H1 (cell line): ENCODE results near the gene SMTN.

Experiments used
- BRCA1 ChIP-seq: IDR thresholded peaks from 2 replicates; pipeline ENCODE4 v1.6.1; 2012; ENCODE audit warnings: low read depth, low read length, improper control_type of control experiment
- HDAC2 ChIP-seq, 2 experiments: fragments of 300-600 bp in 1 of 2; sonication (generic) in 1 of 2; IDR thresholded peaks; 2 replicates each; pipeline ENCODE4 v1.6.1; 2011 to 2012; ENCODE audit warnings: low read depth in 2 of 2, low read length in 2 of 2, mild to moderate bottlenecking in 2 of 2, moderate library complexity in 2 of 2, borderline replicate concordance in 1 of 2, inconsistent platforms in 1 of 2
- JUN ChIP-seq: IDR thresholded peaks from 2 replicates; pipeline ENCODE4 v1.6.1; 2011; ENCODE audit warnings: low read depth, mild to moderate bottlenecking, improper control_type of control experiment, low read length
- NRF1 ChIP-seq: IDR thresholded peaks from 2 replicates; pipeline ENCODE4 v1.6.1; 2011; ENCODE audit warnings: mild to moderate bottlenecking, low read depth, low read length, improper control_type of control experiment
- POLR2A ChIP-seq, 2 experiments: IDR thresholded peaks; 1 replicate in 1 of 2; 2 replicates in 1 of 2; pipeline ENCODE4 v1.6.1; 2011; ENCODE audit warnings: low read depth in 2 of 2, low read length in 2 of 2, mild to moderate bottlenecking in 2 of 2; ENCODE audit errors: control extremely low read depth in 1 of 2
- RFX5 ChIP-seq: IDR thresholded peaks from 2 replicates; pipeline ENCODE4 v1.6.1; 2011; ENCODE audit warnings: low read depth, low read length, improper control_type of control experiment, borderline replicate concordance
- SIN3A ChIP-seq, 2 experiments: IDR thresholded peaks in 1 of 2; conservative IDR thresholded peaks in 1 of 2; 2 replicates each; pipeline ENCODE4 v1.6.1; 2011 to 2012; ENCODE audit warnings: low read length in 2 of 2, improper control_type of control experiment in 1 of 2, low read depth in 1 of 2, mild to moderate bottlenecking in 1 of 2
- TBP ChIP-seq: IDR thresholded peaks from 2 replicates; pipeline ENCODE4 v1.6.1; 2011; ENCODE audit warnings: low read depth, low read length, improper control_type of control experiment
- USF2 ChIP-seq: IDR thresholded peaks from 2 replicates; pipeline ENCODE4 v1.6.1; 2011; ENCODE audit warnings: low read length, improper control_type of control experiment
- TF ChIP-seq, protein P1 (sequence below), 3 experiments: IDR thresholded peaks; 1 replicate in 2 of 3; 2 replicates in 1 of 3; pipeline versions ENCODE4 v1.5.1 to v1.6.1; 2011; ENCODE audit warnings: low read length in 3 of 3, mild to moderate bottlenecking in 3 of 3, inconsistent platforms in 2 of 3, low read depth in 1 of 3, moderate library complexity in 1 of 3; ENCODE audit not compliant: insufficient read depth in 1 of 3; ENCODE audit errors: control extremely low read depth in 1 of 3

GRCh38 chr22:31140746-31141145 is 59.6 kb downstream of the SMTN start:
- TF ChIP-seq HDAC2 (IDR thresholded peaks at IDR 0.05; ENCODE audit: borderline replicate concordance in 1 of 2, low read depth in 2 of 2, low read length in 2 of 2): no peak
- TF ChIP-seq SIN3A (conservative IDR thresholded peaks at IDR 0.05 in 1 of 2, IDR thresholded peaks at IDR 0.05 in 1 of 2; ENCODE audit: low read depth in 1 of 2, low read length in 2 of 2): no peak
- TF ChIP-seq USF2: no peak
- no peak for TF ChIP-seq JUN
- no peak for TF ChIP-seq BRCA1
- TF ChIP-seq, protein P1, sequence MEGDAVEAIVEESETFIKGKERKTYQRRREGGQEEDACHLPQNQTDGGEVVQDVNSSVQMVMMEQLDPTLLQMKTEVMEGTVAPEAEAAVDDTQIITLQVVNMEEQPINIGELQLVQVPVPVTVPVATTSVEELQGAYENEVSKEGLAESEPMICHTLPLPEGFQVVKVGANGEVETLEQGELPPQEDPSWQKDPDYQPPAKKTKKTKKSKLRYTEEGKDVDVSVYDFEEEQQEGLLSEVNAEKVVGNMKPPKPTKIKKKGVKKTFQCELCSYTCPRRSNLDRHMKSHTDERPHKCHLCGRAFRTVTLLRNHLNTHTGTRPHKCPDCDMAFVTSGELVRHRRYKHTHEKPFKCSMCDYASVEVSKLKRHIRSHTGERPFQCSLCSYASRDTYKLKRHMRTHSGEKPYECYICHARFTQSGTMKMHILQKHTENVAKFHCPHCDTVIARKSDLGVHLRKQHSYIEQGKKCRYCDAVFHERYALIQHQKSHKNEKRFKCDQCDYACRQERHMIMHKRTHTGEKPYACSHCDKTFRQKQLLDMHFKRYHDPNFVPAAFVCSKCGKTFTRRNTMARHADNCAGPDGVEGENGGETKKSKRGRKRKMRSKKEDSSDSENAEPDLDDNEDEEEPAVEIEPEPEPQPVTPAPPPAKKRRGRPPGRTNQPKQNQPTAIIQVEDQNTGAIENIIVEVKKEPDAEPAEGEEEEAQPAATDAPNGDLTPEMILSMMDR (IDR thresholded peaks at IDR 0.05; ENCODE audit: control extremely low read depth in 1 of 3, insufficient read depth in 1 of 3, low read depth in 1 of 3, low read length in 3 of 3): no peak
- TF ChIP-seq TBP: no peak
- no peak for TF ChIP-seq NRF1
- no peak for TF ChIP-seq RFX5
- no peak for TF ChIP-seq POLR2A (IDR thresholded peaks at IDR 0.05; ENCODE audit: control extremely low read depth in 1 of 2, low read depth in 2 of 2, low read length in 2 of 2)
